IMR-90 (cell line): Measurements from ENCODE around the gene ALK.

Experiments used
- CEBPB ChIP-seq: IDR thresholded peaks from 2 replicates; pipeline ENCODE4 v1.6.1; 2012; ENCODE audit warnings: low read depth, low read length, improper control_type of control experiment
- CHD1 ChIP-seq: IDR thresholded peaks from 2 replicates; pipeline ENCODE4 v1.6.1; 2012; ENCODE audit warnings: low read depth, low read length, improper control_type of control experiment
- FOS ChIP-seq: fragments of 150-350 bp; IDR thresholded peaks from 2 replicates; pipeline ENCODE4 v1.6.1; 2016; ENCODE audit warnings: low read depth, low read length
- NFE2L2 ChIP-seq: fragments of 150-350 bp; IDR thresholded peaks from 2 replicates; pipeline ENCODE4 v1.6.1; 2016; ENCODE audit warnings: low read depth, mild to moderate bottlenecking, low read length
- POLR2A ChIP-seq: IDR thresholded peaks from 2 replicates; pipeline ENCODE4 v1.6.1; 2012; ENCODE audit warnings: mild to moderate bottlenecking, low read depth, low read length
- RAD21 ChIP-seq: IDR thresholded peaks from 2 replicates; pipeline ENCODE4 v1.6.1; 2012; ENCODE audit warnings: low read length, improper control_type of control experiment
- RCOR1 ChIP-seq: IDR thresholded peaks from 2 replicates; pipeline ENCODE4 v1.6.1; 2012; ENCODE audit warnings: mild to moderate bottlenecking, low read length, improper control_type of control experiment; ENCODE audit not compliant: insufficient replicate concordance
- RFX5 ChIP-seq: IDR thresholded peaks from 2 replicates; pipeline ENCODE4 v1.8.0; 2012; ENCODE audit warnings: low read depth, mild to moderate bottlenecking, low read length, moderate library complexity
- SMC3 ChIP-seq: fragments of 150-350 bp; IDR thresholded peaks from 2 replicates; pipeline ENCODE4 v1.6.1; 2016; ENCODE audit warnings: low read depth, mild to moderate bottlenecking, antibody characterized with exemption, low read length, moderate library complexity
- USF2 ChIP-seq: fragments of 150-350 bp; IDR thresholded peaks from 2 replicates; pipeline ENCODE4 v1.6.1; 2017; ENCODE audit warnings: mild to moderate bottlenecking, antibody characterized with exemption, low read length, low read depth
- TF ChIP-seq, protein P1 (sequence below): conservative IDR thresholded peaks from 2 replicates; pipeline ENCODE4 v1.5.1; 2012; ENCODE audit warnings: mild to moderate bottlenecking, low read depth, low read length, improper control_type of control experiment
- TF ChIP-seq, protein P2 (sequence below): fragments of 150-350 bp; IDR thresholded peaks from 2 replicates; pipeline ENCODE4 v1.6.1; 2016; ENCODE audit warnings: low read depth, mild to moderate bottlenecking, low read length, moderate library complexity, borderline replicate concordance

DNA sequence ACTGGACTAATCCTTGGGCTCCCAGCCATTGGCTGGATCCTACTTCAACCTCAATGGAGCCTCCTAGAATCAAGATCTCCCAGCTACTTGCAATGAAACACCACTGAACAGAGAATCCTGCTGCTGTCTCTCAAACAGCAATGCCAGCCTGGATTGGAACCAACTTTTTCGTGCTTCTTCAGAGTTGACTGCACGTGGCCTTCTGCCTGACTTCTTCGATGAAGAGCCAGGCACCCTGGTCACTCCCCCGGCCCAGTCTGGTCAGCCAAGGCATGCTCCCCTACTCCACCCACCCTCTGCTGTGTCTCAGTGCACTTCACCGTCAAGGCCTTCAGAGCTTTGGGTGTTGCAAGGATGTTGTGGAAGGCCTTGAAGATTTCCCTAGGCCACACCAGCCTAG lies 657.5 kb downstream of the ALK start:
- TF ChIP-seq, protein P1, sequence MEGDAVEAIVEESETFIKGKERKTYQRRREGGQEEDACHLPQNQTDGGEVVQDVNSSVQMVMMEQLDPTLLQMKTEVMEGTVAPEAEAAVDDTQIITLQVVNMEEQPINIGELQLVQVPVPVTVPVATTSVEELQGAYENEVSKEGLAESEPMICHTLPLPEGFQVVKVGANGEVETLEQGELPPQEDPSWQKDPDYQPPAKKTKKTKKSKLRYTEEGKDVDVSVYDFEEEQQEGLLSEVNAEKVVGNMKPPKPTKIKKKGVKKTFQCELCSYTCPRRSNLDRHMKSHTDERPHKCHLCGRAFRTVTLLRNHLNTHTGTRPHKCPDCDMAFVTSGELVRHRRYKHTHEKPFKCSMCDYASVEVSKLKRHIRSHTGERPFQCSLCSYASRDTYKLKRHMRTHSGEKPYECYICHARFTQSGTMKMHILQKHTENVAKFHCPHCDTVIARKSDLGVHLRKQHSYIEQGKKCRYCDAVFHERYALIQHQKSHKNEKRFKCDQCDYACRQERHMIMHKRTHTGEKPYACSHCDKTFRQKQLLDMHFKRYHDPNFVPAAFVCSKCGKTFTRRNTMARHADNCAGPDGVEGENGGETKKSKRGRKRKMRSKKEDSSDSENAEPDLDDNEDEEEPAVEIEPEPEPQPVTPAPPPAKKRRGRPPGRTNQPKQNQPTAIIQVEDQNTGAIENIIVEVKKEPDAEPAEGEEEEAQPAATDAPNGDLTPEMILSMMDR, result no peak
- TF ChIP-seq POLR2A, result no peak
- TF ChIP-seq CEBPB, result no peak
- no peak for TF ChIP-seq SMC3
- TF ChIP-seq RCOR1, result no peak
- TF ChIP-seq NFE2L2, result no peak
- no peak for TF ChIP-seq USF2
- no peak for TF ChIP-seq RFX5
- no peak for TF ChIP-seq RAD21
- no peak for TF ChIP-seq FOS
- TF ChIP-seq CHD1, result no peak
- TF ChIP-seq, protein P2, sequence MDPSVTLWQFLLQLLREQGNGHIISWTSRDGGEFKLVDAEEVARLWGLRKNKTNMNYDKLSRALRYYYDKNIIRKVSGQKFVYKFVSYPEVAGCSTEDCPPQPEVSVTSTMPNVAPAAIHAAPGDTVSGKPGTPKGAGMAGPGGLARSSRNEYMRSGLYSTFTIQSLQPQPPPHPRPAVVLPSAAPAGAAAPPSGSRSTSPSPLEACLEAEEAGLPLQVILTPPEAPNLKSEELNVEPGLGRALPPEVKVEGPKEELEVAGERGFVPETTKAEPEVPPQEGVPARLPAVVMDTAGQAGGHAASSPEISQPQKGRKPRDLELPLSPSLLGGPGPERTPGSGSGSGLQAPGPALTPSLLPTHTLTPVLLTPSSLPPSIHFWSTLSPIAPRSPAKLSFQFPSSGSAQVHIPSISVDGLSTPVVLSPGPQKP, result no peak
